ENCODE data around the gene P2RX1.

The P2RX1 gene

DNA sequence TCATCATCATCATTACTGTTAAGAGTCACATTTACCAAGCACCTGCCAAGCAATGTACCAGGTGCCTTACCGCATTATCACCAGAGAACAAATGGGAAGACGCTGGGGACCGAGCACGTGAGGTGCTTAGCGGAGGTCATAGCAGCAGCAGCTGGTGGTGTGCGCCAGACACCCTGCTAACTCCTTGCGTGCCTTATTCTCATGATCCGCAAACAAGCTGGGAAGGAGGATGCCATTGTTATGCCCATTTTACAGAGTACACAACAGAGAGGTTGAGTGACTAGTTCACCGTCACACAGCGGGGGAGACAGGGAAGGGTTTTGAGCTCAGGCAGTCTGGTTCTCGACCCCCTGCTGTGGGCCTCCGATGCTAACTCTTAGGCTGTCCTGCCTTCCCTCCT, 40.7 kb upstream of the P2RX1 start:
- TF ChIP-seq, protein P1, sequence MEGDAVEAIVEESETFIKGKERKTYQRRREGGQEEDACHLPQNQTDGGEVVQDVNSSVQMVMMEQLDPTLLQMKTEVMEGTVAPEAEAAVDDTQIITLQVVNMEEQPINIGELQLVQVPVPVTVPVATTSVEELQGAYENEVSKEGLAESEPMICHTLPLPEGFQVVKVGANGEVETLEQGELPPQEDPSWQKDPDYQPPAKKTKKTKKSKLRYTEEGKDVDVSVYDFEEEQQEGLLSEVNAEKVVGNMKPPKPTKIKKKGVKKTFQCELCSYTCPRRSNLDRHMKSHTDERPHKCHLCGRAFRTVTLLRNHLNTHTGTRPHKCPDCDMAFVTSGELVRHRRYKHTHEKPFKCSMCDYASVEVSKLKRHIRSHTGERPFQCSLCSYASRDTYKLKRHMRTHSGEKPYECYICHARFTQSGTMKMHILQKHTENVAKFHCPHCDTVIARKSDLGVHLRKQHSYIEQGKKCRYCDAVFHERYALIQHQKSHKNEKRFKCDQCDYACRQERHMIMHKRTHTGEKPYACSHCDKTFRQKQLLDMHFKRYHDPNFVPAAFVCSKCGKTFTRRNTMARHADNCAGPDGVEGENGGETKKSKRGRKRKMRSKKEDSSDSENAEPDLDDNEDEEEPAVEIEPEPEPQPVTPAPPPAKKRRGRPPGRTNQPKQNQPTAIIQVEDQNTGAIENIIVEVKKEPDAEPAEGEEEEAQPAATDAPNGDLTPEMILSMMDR (IDR thresholded peaks at IDR 0.05; ENCODE audit: borderline replicate concordance, control extremely low read depth, extremely low read depth, insufficient read depth, missing control alignments): no peak
- in situ Hi-C loops (cut with MboI; ENCODE audit: low sequenced_read_pairs, unreplicated experiment): no loop called here
- DNase-seq (ENCODE audit: low spot score): no peak

DNA sequence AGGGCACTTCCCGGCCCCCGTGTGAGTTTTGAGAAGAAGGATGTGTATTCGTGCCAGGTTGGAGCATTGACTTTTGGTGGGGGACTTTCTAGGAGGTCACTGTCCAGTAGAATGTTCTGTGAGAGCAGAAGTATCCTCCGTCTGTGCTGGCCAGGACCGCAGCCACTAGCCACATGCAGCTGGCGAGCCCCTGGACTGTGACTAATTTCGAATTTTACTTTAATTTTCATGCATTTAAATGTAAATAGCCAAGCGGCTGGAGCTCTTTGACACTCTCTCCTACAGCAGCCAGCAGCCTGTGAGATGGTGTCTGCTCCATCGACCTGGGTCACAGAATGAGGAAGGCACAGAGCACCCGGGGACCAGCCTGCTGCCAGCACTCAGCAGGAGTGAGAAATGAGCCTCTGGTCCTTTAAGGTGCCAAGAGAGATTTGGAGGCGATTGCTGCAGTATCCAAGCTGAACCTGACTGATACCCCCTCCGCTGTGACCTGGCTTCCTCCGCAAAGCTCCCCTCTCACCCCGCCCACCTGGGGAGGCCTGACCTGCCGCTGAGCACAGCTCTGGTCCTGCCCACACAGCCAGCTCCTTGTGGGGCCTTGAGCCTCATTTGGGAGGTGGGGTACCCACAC, 40.2 kb upstream of the P2RX1 start:
- in situ Hi-C loops (cut with MboI; ENCODE audit: low sequenced_read_pairs, unreplicated experiment): no loop called here

DNA sequence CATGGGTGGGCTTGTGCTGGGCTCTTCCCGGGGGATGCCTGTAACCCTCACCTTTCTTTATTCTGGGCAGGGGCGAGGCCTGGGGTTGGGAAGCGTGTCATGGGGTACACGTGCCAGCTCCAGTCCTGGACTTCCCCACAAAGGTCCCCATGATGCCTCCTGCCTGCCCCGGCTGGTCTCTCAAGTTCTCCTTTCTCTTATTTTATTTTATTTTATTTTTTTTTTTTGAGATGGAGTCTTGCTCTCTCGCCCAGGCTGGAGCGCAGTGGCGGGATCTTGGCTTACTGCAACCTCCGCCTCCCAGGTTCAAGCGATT, 39.4 kb upstream of the P2RX1 start:
- no peak for DNase-seq (ENCODE audit: low spot score)
- TF ChIP-seq, protein P1 (IDR thresholded peaks at IDR 0.05; ENCODE audit: borderline replicate concordance, control extremely low read depth, extremely low read depth, insufficient read depth, missing control alignments): no peak
- in situ Hi-C loops (cut with MboI; ENCODE audit: low sequenced_read_pairs, unreplicated experiment): no loop called here

More for the DNA sequence above, 40.2 kb upstream of the P2RX1 start:
- no peak for DNase-seq (ENCODE audit: low spot score)
- TF ChIP-seq, protein P1 (IDR thresholded peaks at IDR 0.05; ENCODE audit: borderline replicate concordance, control extremely low read depth, extremely low read depth, insufficient read depth, missing control alignments): no peak

DNA sequence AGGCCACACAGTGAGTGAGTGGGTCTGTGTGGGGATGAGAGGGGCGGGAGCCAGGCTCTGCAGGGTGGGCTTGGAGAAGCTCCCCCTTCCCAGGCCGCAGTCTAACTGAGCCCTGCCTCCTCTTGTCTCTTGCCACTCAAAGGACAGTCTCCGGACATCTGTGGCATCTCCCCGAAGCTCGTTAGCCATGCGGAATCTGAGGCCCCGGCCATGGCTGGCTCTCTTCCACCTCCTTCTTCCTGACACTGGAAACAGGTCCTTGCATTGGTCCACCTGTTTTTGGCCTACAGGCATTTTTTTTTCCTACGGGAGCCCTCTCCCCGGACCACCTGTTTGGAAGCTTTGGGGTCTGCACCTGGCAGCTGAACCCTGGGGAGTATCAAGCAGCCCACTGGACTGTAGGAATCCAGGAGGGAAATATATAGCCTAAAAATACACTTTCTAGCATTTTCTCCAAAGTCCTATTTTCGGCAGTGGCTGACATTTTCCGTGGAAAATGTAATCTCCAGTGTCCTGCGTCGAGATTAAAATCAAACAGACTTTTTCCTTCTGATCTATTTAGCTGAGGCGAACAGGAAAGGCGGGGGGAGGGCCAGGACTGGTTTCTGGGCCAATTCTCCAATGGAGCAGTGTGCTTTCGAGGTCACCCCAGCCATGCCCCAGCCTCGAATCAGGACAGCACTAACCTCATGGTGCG, 38.9 kb upstream of the P2RX1 start:
- no peak for DNase-seq (ENCODE audit: low spot score)
- in situ Hi-C loops (cut with MboI; ENCODE audit: low sequenced_read_pairs, unreplicated experiment): no loop called here
- TF ChIP-seq, protein P1 (IDR thresholded peaks at IDR 0.05; ENCODE audit: borderline replicate concordance, control extremely low read depth, extremely low read depth, insufficient read depth, missing control alignments): no peak

DNA sequence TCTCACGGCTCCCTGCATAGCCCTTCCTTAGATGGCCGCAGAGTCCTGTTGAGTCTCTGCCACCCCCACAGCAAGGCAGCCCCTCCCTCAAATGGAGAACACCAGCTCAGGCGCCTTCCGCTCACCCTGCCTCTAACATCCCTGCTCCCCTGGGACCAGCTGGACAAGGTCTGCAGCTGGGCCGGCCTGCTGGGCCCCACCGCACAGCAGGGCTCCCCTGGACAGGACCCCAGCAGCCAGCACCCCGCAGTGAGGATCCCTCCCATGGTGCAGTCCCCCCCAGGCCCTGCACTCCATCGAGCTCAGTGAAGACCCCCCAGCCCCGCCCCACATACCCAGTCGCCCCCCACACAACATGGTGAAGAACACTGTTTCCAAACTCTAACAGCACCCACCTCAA, 37.8 kb upstream of the P2RX1 start:
- no peak for DNase-seq (ENCODE audit: low spot score)
- TF ChIP-seq, protein P1 (IDR thresholded peaks at IDR 0.05; ENCODE audit: borderline replicate concordance, control extremely low read depth, extremely low read depth, insufficient read depth, missing control alignments): no peak
- in situ Hi-C loops (cut with MboI; ENCODE audit: low sequenced_read_pairs, unreplicated experiment): no loop called here

DNA sequence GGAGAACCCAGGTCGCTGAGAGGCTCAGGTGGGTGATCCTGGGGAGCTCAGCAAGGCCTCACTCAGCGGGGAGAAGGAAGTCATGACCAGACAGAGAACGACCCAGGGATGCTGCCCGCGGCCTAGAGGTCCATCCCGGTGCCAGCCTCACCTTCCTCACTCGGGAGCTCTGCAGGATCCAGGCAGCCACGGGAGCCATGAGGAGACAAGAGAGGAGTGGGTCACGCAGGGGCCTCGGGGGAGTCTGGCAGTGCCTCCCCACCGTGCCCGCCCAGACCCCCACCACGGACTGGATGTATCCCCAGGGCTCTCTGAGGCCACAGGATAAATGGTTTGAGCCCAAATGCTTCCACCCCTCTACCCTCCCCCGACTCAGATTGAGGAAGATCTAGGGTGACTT, 37.3 kb upstream of the P2RX1 start:
- no peak for DNase-seq (ENCODE audit: low spot score)
- TF ChIP-seq, protein P1 (IDR thresholded peaks at IDR 0.05; ENCODE audit: borderline replicate concordance, control extremely low read depth, extremely low read depth, insufficient read depth, missing control alignments): no peak

More for the DNA sequence above, 37.3 kb upstream of the P2RX1 start:
- in situ Hi-C loops (cut with MboI; ENCODE audit: low sequenced_read_pairs, unreplicated experiment): no loop called here
